K562 (cell line): ENCODE data around the gene C22orf39. TPM values are rescaled to one million over a fixed set of nuclear protein-coding genes. Genes with fewer than 3 reads are reported as not detected.

ENCODE experiments used
- E4F1 ChIP-seq: fragments of 250-450 bp; sonication (Bioruptor Pico); IDR thresholded peaks from 2 replicates; pipeline ENCODE4 v1.5.0; 2021; ENCODE audit warnings: mild to moderate bottlenecking, borderline replicate concordance
- FIP1L1 ChIP-seq: fragments of 200-400 bp; formaldehyde crosslinking; IDR thresholded peaks from 2 replicates; pipeline ENCODE4 v1.6.1; 2018; ENCODE audit warnings: mild to moderate bottlenecking, low read depth, low read length; ENCODE audit not compliant: poor library complexity, severe bottlenecking
- HDAC3 ChIP-seq: fragments of 450-650 bp; IDR thresholded peaks from 2 replicates; pipeline ENCODE4 v1.6.1; 2018; ENCODE audit warnings: borderline replicate concordance, mild to moderate bottlenecking, moderate library complexity; ENCODE audit not compliant: partially characterized antibody
- ILK ChIP-seq: fragments of 450-650 bp; IDR thresholded peaks from 2 replicates; pipeline ENCODE4 v1.6.1; 2016; ENCODE audit warnings: missing genetic modification characterization, low read depth, mild to moderate bottlenecking, missing compliant biosample characterization, moderate library complexity, borderline replicate concordance
- MITF ChIP-seq: IDR thresholded peaks from 2 replicates; pipeline ENCODE4 v1.6.1; 2014; ENCODE audit warnings: antibody characterized with exemption
- SAP30 ChIP-seq: fragments of 200-600 bp; sonication (generic); IDR thresholded peaks from 2 replicates; pipeline ENCODE4 v1.6.1; 2012; ENCODE audit warnings: borderline replicate concordance, low read depth, mild to moderate bottlenecking, moderate library complexity, low read length, control low read depth, inconsistent platforms; ENCODE audit not compliant: insufficient read depth, poor library complexity, severe bottlenecking
- SIX5 ChIP-seq, 2 experiments: IDR thresholded peaks; 2 replicates each; pipeline ENCODE4 v1.6.1; 2011; ENCODE audit warnings: low read length in 2 of 2, borderline replicate concordance in 1 of 2, low read depth in 1 of 2, mild to moderate bottlenecking in 1 of 2, moderate library complexity in 1 of 2; ENCODE audit not compliant: insufficient read depth in 1 of 2
- USF1 ChIP-seq: sonication (generic); formaldehyde crosslinking; IDR thresholded peaks from 2 replicates; pipeline ENCODE4 v1.9.0; 2022; ENCODE audit warnings: mild to moderate bottlenecking, missing genetic modification reagents
- ZBTB1 ChIP-seq: sonication (generic); formaldehyde crosslinking; IDR thresholded peaks from 2 replicates; pipeline ENCODE4 v1.8.1; 2023; ENCODE audit warnings: missing genetic modification reagents, low read depth, mild to moderate bottlenecking, borderline replicate concordance
- ZBTB33 ChIP-seq: sonication (generic); formaldehyde crosslinking; IDR thresholded peaks from 2 replicates; pipeline ENCODE4 v1.8.1; 2023; ENCODE audit warnings: mild to moderate bottlenecking, missing genetic modification reagents
- ZNF280A ChIP-seq: fragments of 450-650 bp; IDR thresholded peaks from 2 replicates; pipeline ENCODE4 v1.6.1; 2018; ENCODE audit warnings: mild to moderate bottlenecking, low read depth; ENCODE audit not compliant: partially characterized antibody
- ZNF41 ChIP-seq: fragments of 250-450 bp; sonication (Bioruptor Pico); conservative IDR thresholded peaks from 2 replicates; pipeline ENCODE4 v1.4.0; 2020; ENCODE audit warnings: mild to moderate bottlenecking
- ZSCAN32 ChIP-seq: fragments of 450-650 bp; formaldehyde crosslinking; IDR thresholded peaks from 2 replicates; pipeline ENCODE4 v1.4.0; 2020; ENCODE audit warnings: mild to moderate bottlenecking, moderate library complexity
- polyA plus RNA-seq, 8 experiments: library from polyadenylated mRNA; depleted of rRNA in 4 of 8; stranded (reverse) in 5 of 8; unstranded in 3 of 8; fragments of >200 nt; fragmentation: Nextera tagmentation in 2 of 8; fragmentation: Illumina TruSeq in 1 of 8; extraction: Ambion mirVana in 2 of 8; extraction: Trizol in 1 of 8; gene quantifications; 2 replicates each; pipeline versions ENCODE4 v1.2.1 to v1.2.3, GENCODE V29; 2011 to 2014; ENCODE audit warnings: inconsistent platforms in 1 of 8, missing spikeins in 1 of 8
- total RNA-seq, 7 experiments: library from RNA; depleted of rRNA in 6 of 7; stranded (reverse); fragments of >200 nt in 6 of 7; fragmentation: Illumina TruSeq in 2 of 7; extraction: Trizol in 2 of 7; gene quantifications; 2 replicates each; pipeline versions ENCODE4 v1.2.1 to v1.2.3, GENCODE V29; 2011 to 2021; ENCODE audit warnings: low replicate concordance in 1 of 7

Gene C22orf39
- total and polyA plus RNA-seq, 9 of the 15 experiments (the other 6 are each of a cell fraction or from before 2014, with no cell fraction given) = 20.4 to 139 (median 66.8) TPM

GRCh38 chr22:19447330-19448075 lies at the start of gene C22orf39 (continued):
- TF ChIP-seq MITF = peak; percentile 85
- no peak for TF ChIP-seq ILK (tag)
- no peak for TF ChIP-seq USF1 (CRISPR knock-in tag)
- no peak for TF ChIP-seq ZBTB1
- TF ChIP-seq ZSCAN32 = peak; percentile 12; the same call in 1 of the 2 replicates
- peak in 1 of 2 experiments; percentile 1; a peak in 2 of 4 replicates for TF ChIP-seq SIX5 (IDR thresholded peaks at IDR 0.05; ENCODE audit: borderline replicate concordance in 1 of 2, insufficient read depth in 1 of 2, low read depth in 1 of 2, low read length in 2 of 2)
- no peak for TF ChIP-seq HDAC3
- TF ChIP-seq ZNF280A = no peak
- no peak for TF ChIP-seq ZBTB33 (CRISPR knock-in tag)
- TF ChIP-seq E4F1 (CRISPR knock-in tag) = no peak
- TF ChIP-seq SAP30 = peak; percentile 95
- TF ChIP-seq FIP1L1 = peak; percentile 96
- peak; percentile 71 for TF ChIP-seq ZNF41 (CRISPR knock-in tag)
